WERI-Rb-1 (cell line): ENCODE data around the gene RUSC2.
"Not testable (repeated sequence)": the region's sequence is repeated elsewhere in the genome, so short reads cannot be mapped to it uniquely, and the experiment has no call there.

Experiments used
- DNase-seq: peaks from one replicate; pipeline ENCODE4 v3.0.0-alpha.2; 2020
- H3K27ac ChIP-seq: fragments of 250-450 bp; sonication (Bioruptor Pico); 2 replicates; pipeline ENCODE4 v1.5.1; 2020; ENCODE audit warnings: mild to moderate bottlenecking, moderate library complexity
- H3K27me3 ChIP-seq: fragments of 250-450 bp; sonication (Bioruptor Pico); 2 replicates; pipeline ENCODE4 v1.5.1; 2021; ENCODE audit warnings: mild to moderate bottlenecking, low read depth, moderate library complexity; ENCODE audit not compliant: insufficient read depth, severe bottlenecking
- H3K36me3 ChIP-seq: fragments of 250-450 bp; sonication (Bioruptor Pico); 2 replicates; pipeline ENCODE4 v1.5.1; 2020; ENCODE audit warnings: mild to moderate bottlenecking, moderate library complexity
- H3K4me3 ChIP-seq: 2 replicates; pipeline ENCODE4 v1.5.1; 2011; ENCODE audit warnings: low read depth, mild to moderate bottlenecking, control low read depth, low read length
- H3K9me3 ChIP-seq: fragments of 250-450 bp; sonication (Bioruptor Pico); 2 replicates; pipeline ENCODE4 v1.5.1; 2021; ENCODE audit warnings: mild to moderate bottlenecking, moderate library complexity; ENCODE audit not compliant: severe bottlenecking
- CTCF ChIP-seq: IDR thresholded peaks from 2 replicates; pipeline ENCODE4 v1.5.1; 2011; ENCODE audit warnings: low read depth, mild to moderate bottlenecking, control low read depth, inconsistent platforms, low read length

RUSC2 gene

GRCh38 chr9:35533398-35533797, 43.5 kb downstream of the RUSC2 start:
- no peaks in the 10 kb centered on the region for H3K36me3 ChIP-seq
- H3K9me3 ChIP-seq: no peaks in the 10 kb centered on the region
- TF ChIP-seq CTCF: no peak
- DNase-seq: no peak
- H3K27me3 ChIP-seq: no peaks in the 10 kb centered on the region
- H3K4me3 ChIP-seq: no peak overlapping the region
- H3K27ac ChIP-seq: no peak overlapping the region

GRCh38 chr9:35534921-35535320, 45.0 kb downstream of the RUSC2 start:
- H3K27ac ChIP-seq, DNase-seq, H3K9me3 ChIP-seq, H3K36me3 ChIP-seq, H3K27me3 ChIP-seq, H3K4me3 ChIP-seq: not testable (repeated sequence)

GRCh38 chr9:35537913-35538312, 48.0 kb downstream of the RUSC2 start:
- H3K9me3 ChIP-seq: no peaks in the 10 kb centered on the region
- no peak overlapping the region for H3K27ac ChIP-seq
- H3K27me3 ChIP-seq: no peaks in the 10 kb centered on the region
- H3K4me3 ChIP-seq: no peak overlapping the region
- TF ChIP-seq CTCF: no peak
- no peak for DNase-seq
- no peaks in the 10 kb centered on the region for H3K36me3 ChIP-seq

- TF ChIP-seq CTCF: no peak
- DNase-seq: no peak
- no peaks in the 10 kb centered on the region for H3K9me3 ChIP-seq
- H3K4me3 ChIP-seq: no peak overlapping the region
- H3K27me3 ChIP-seq: no peaks in the 10 kb centered on the region
- H3K36me3 ChIP-seq: no peaks in the 10 kb centered on the region
- no peak overlapping the region for H3K27ac ChIP-seq
Measured at GRCh38 chr9:35538361-35539234, 48.7 kb downstream of the RUSC2 start.
